Anterior cingulate cortex (tissue), 58 donors: ENCODE measurements around the gene HMGB1.

Experiments
- DNase-seq, 58 donors: peaks; one replicate each; lab custom pipeline; 2025; lab: John Stamatoyannopoulos, UW

The HMGB1 gene

DNA sequence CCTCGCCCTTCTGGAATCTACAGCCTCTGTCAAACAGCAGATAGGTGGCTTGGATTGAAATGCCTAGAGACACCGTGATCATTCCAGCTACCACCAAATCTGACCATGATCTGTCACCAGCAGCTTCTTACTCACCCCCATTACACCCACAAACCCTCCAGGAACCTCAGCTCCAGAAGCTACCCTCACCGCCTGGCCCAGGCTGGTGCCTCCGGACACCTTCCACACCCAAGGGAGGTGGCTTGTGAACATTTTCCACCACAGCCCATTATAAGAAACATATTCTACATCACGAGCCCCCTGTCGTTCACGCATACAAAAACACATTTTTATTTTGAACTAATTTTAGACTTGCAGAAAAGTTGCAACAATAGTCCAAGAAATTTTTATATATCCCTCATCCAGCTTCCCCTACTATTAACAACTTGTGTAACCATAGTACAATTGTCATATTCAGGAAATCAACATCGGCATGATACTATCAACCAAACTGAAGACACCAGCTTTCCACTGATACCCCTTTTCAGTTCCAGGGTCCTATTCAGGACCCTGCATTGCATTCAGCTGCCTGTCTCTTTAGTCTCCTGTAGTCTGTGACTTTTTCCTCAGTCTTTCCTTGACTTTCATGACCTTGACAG is 58.8 kb downstream of the HMGB1 start:
- peak in 1 of 58 donors; percentile 2 for DNase-seq
